HCT116 (cell line): Measurements from ENCODE around the gene SLC1A3. TPM values are rescaled to one million over a fixed set of nuclear protein-coding genes. Genes with fewer than 3 reads are reported as not detected.

Experiments
- ATAC-seq: fragments of 200-7000 bp; cut with Tn5 transposase; 2 replicates; pipeline ENCODE4 v1.9.1; 2020; ENCODE audit warnings: mild to moderate bottlenecking, moderate library complexity
- BruUV-seq: library from RNA; stranded (reverse); fragments of 400-500 nt; replicated peaks from 2 replicates; lab custom pipeline; 2021; lab: Mats Ljungman, UMichigan
- CTCF ChIA-PET: fragments of 300-600 bp; sonication (Branson Sonifier 250); formaldehyde crosslinking; loops from one replicate; lab custom pipeline; 2021; ENCODE audit warnings: antibody characterized with exemption; lab: Charles Lee
- POLR2A ChIA-PET: fragments of 300-600, 350-600 bp; sonication (Branson Sonifier 250); formaldehyde crosslinking; loops from one replicate; lab custom pipeline; 2021; ENCODE audit warnings: antibody characterized with exemption; lab: Charles Lee
- RAD21 ChIA-PET, 2 experiments: fragments of 300-600 bp; sonication (Branson Sonifier 250); formaldehyde crosslinking; loops; one replicate each; lab custom pipeline; 2023; ENCODE audit warnings: low total read pairs in 2 of 2; ENCODE audit not compliant: uncharacterized antibody in 2 of 2, unreplicated experiment in 2 of 2, low non-redundant PET in 1 of 2; lab: Charles Lee
- DNase-seq: peaks from one replicate; pipeline ENCODE4 v3.0.0-alpha.2; 2010; ENCODE audit warnings: low read depth, low spot score
- H2AFZ ChIP-seq: fragments of 200-600 bp; shearing (Covaris generic), sonication (generic); 2 replicates; pipeline ENCODE4 v1.6.1; 2017; ENCODE audit warnings: low read depth, mixed run types, mixed read lengths, antibody characterized with exemption, low read length; ENCODE audit not compliant: poor library complexity, severe bottlenecking
- H3K27ac ChIP-seq: 2 replicates; pipeline ENCODE4 v1.5.1; 2012; ENCODE audit warnings: low read depth, low read length
- H3K27me3 ChIP-seq: fragments of 200-600 bp; sonication (generic); 2 replicates; pipeline ENCODE4 v1.6.1; 2016; ENCODE audit warnings: mixed run types, low read length, mixed read lengths; ENCODE audit not compliant: insufficient read depth
- H3K36me3 ChIP-seq, 2 experiments: fragments of 200-500 bp in 1 of 2; fragments of 200-600 bp in 1 of 2; sonication (Bioruptor generic) in 1 of 2; sonication (generic) in 1 of 2; 2 replicates each; pipeline versions ENCODE4 v1.5.1 to v1.6.1; 2014 to 2016; ENCODE audit warnings: low read length in 2 of 2, inconsistent platforms in 1 of 2, mixed read lengths in 1 of 2, mixed run types in 1 of 2; ENCODE audit not compliant: insufficient read depth in 2 of 2, control insufficient read depth in 1 of 2
- H3K4me1 ChIP-seq, 2 experiments: fragments of 200-600 bp in 1 of 2; sonication (generic) in 1 of 2; 2 replicates each; pipeline versions ENCODE4 v1.5.1 to v1.6.1; 2012 to 2017; ENCODE audit warnings: low read length in 2 of 2, inconsistent platforms in 1 of 2, mild to moderate bottlenecking in 1 of 2, mixed read lengths in 1 of 2, mixed run types in 1 of 2, moderate library complexity in 1 of 2; ENCODE audit not compliant: insufficient read depth in 2 of 2, control insufficient read depth in 1 of 2
- H3K4me2 ChIP-seq: fragments of 200-600 bp; sonication (generic); 2 replicates; pipeline ENCODE4 v1.6.1; 2017; ENCODE audit warnings: mixed run types, low read length, mixed read lengths
- H3K4me3 ChIP-seq, 2 experiments: fragments of 200-600 bp in 1 of 2; sonication (generic) in 1 of 2; replicated peaks in 1 of 2; 2 replicates each; pipeline ENCODE4 v1.5.1; 2011 to 2016; ENCODE audit warnings: low read length in 2 of 2, control low read depth in 1 of 2, low read depth in 1 of 2, mild to moderate bottlenecking in 1 of 2, mixed read lengths in 1 of 2, mixed run types in 1 of 2
- H3K79me2 ChIP-seq: fragments of 200-600 bp; sonication (generic); 2 replicates; pipeline ENCODE4 v1.6.1; 2017; ENCODE audit warnings: mild to moderate bottlenecking, mixed run types, low read length, moderate library complexity, mixed read lengths; ENCODE audit not compliant: insufficient read depth
- H3K9ac ChIP-seq: fragments of 200-600 bp; sonication (generic); 2 replicates; pipeline ENCODE4 v1.6.1; 2016; ENCODE audit warnings: low read length, mixed read lengths
- H3K9me2 ChIP-seq: fragments of 200-600 bp; sonication (generic), shearing (Covaris generic); 2 replicates; pipeline ENCODE4 v1.6.1; 2017; ENCODE audit warnings: mixed run types, mild to moderate bottlenecking, moderate library complexity; ENCODE audit not compliant: insufficient read depth
- H3K9me3 ChIP-seq, 2 experiments: fragments of 200-500 bp in 1 of 2; fragments of 200-600 bp in 1 of 2; sonication (Bioruptor generic) in 1 of 2; sonication (generic) in 1 of 2; 2 replicates each; pipeline ENCODE4 v1.6.1; 2014 to 2017; ENCODE audit warnings: low read length in 2 of 2, mixed read lengths in 2 of 2, inconsistent platforms in 1 of 2, low read depth in 1 of 2, mild to moderate bottlenecking in 1 of 2, mixed run types in 1 of 2, moderate library complexity in 1 of 2; ENCODE audit not compliant: control insufficient read depth in 1 of 2, insufficient read depth in 1 of 2
- H4K20me1 ChIP-seq: fragments of 200-600 bp; sonication (generic), shearing (Covaris generic); 2 replicates; pipeline ENCODE4 v1.6.1; 2017; ENCODE audit warnings: mixed run types, mild to moderate bottlenecking, moderate library complexity; ENCODE audit not compliant: insufficient read depth
- CBX3 ChIP-seq: IDR thresholded peaks from 2 replicates; pipeline ENCODE4 v1.6.1; 2012; ENCODE audit warnings: low read depth
- CEBPB ChIP-seq: IDR thresholded peaks from 2 replicates; pipeline ENCODE4 v1.6.1; 2012; ENCODE audit warnings: low read depth
- EGR1 ChIP-seq: IDR thresholded peaks from 2 replicates; pipeline ENCODE4 v1.6.1; 2012; ENCODE audit warnings: low read depth
- ELF1 ChIP-seq: IDR thresholded peaks from 2 replicates; pipeline ENCODE4 v1.6.1; 2012; ENCODE audit warnings: low read depth, borderline replicate concordance
- EZH2 ChIP-seq: fragments of 200-600 bp; sonication (generic); IDR thresholded peaks from 2 replicates; pipeline ENCODE4 v1.6.1; 2017; ENCODE audit warnings: antibody characterized with exemption, mixed run types
- FOSL1 ChIP-seq: IDR thresholded peaks from 2 replicates; pipeline ENCODE4 v1.6.1; 2012; ENCODE audit warnings: low read depth
- JUND ChIP-seq: IDR thresholded peaks from 2 replicates; pipeline ENCODE4 v1.6.1; 2012
- POLR2AphosphoS5 ChIP-seq: IDR thresholded peaks from 2 replicates; pipeline ENCODE4 v1.6.1; 2011; ENCODE audit warnings: mild to moderate bottlenecking, low read depth, low read length, moderate library complexity
- RAD21 ChIP-seq: IDR thresholded peaks from 2 replicates; pipeline ENCODE4 v1.6.1; 2012; ENCODE audit warnings: low read depth, mild to moderate bottlenecking
- SIN3A ChIP-seq: IDR thresholded peaks from 2 replicates; pipeline ENCODE4 v1.6.1; 2012; ENCODE audit warnings: low read depth
- SP1 ChIP-seq: IDR thresholded peaks from 2 replicates; pipeline ENCODE4 v1.6.1; 2012; ENCODE audit warnings: low read depth
- TCF7L2 ChIP-seq: IDR thresholded peaks from 2 replicates; pipeline ENCODE4 v1.7.0; 2011; ENCODE audit warnings: borderline replicate concordance, inconsistent platforms; ENCODE audit not compliant: insufficient read depth, insufficient read length; ENCODE audit errors: extremely low read depth
- YY1 ChIP-seq: IDR thresholded peaks from 2 replicates; pipeline ENCODE4 v1.6.1; 2011; ENCODE audit warnings: low read length, low read depth, moderate library complexity, mild to moderate bottlenecking; ENCODE audit not compliant: insufficient replicate concordance; ENCODE audit errors: extremely low read depth
- ZFX ChIP-seq: fragments of 450-650 bp; IDR thresholded peaks from 2 replicates; pipeline ENCODE4 v1.6.1; 2017
- ZNF274 ChIP-seq: fragments of 200-500 bp; sonication (Bioruptor generic); IDR thresholded peaks from 2 replicates; pipeline ENCODE4 v1.6.1; 2014; ENCODE audit warnings: mild to moderate bottlenecking, low read depth, low read length, inconsistent platforms
- intact Hi-C: fragments of 100-400 bp; cut with micrococcal nuclease; formaldehyde crosslinking; loops from 2 replicates; pipeline ENCODE4 v1.10.0; 2022
- total RNA-seq: library from RNA; stranded (reverse); gene quantifications from one replicate; pipeline ENCODE4 v1.2.1, GENCODE V29; 2021; ENCODE audit not compliant: unreplicated experiment
- TF ChIP-seq, protein P1 (sequence below): IDR thresholded peaks from 2 replicates; pipeline ENCODE4 v1.6.1; 2012
- TF ChIP-seq, protein P2 (sequence below): IDR thresholded peaks from 2 replicates; pipeline ENCODE4 v1.6.1; 2011; ENCODE audit warnings: mild to moderate bottlenecking, low read length, moderate library complexity; ENCODE audit not compliant: insufficient replicate concordance; ENCODE audit errors: extremely low read depth
- TF ChIP-seq, protein P3 (sequence below), 3 experiments: fragments of 200-600 bp in 1 of 3; sonication (generic) in 1 of 3; IDR thresholded peaks in 2 of 3; conservative IDR thresholded peaks in 1 of 3; 2 replicates each; pipeline ENCODE4 v1.5.1; 2012 to 2017; ENCODE audit warnings: low read depth in 2 of 3, low read length in 2 of 3, antibody characterized with exemption in 1 of 3, borderline replicate concordance in 1 of 3, control low read depth in 1 of 3, mild to moderate bottlenecking in 1 of 3, mixed read lengths in 1 of 3, mixed run types in 1 of 3, moderate library complexity in 1 of 3; ENCODE audit not compliant: insufficient read depth in 1 of 3
- TF ChIP-seq, protein P4 (sequence below): IDR thresholded peaks from 2 replicates; pipeline ENCODE4 v1.6.1; 2012

Gene SLC1A3
- total RNA-seq, 1 experiment from 2014 or later: 12.9 TPM

DNA sequence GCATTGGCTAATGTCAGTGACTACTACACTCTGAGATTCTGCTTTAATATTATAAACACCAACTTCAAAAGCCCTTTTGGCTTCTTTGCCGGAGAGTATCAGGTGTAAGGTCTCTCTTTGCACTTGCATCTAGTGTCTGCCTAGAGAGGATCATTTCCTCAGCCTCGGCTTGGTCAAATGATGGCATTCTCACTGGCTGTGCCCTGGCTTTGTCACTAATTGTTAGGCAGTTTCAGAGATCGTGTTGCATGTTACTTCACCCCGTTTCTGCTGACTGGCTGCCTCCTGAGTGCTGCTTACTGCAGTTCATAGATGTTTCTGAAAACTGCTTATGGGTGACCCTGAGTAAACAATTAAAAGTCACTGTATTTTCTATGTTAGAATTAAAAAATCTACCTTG, 48.8 kb downstream of the SLC1A3 start:
- POLR2A ChIA-PET: interaction anchor here (2.0 kb wide), 1 partner anchor 14 kb away, joined by 5 read pairs; no protein-coding TSS in a partner anchor
- Histone ChIP-seq H3K9me2 (no peaks in the 10 kb centered on the region), H3K4me2 (no peak overlapping the region), H3K4me3 (no peak overlapping the region), H3K79me2 (no peaks in the 10 kb centered on the region), H3K9me3 (no peaks in the 10 kb centered on the region), H3K36me3 (no peaks in the 10 kb centered on the region), H3K27ac (no peak overlapping the region; the same call in 1 of the 2 replicates), H4K20me1 (no peaks in the 10 kb centered on the region), H3K9ac (no peak overlapping the region), H2AFZ (no peak overlapping the region), H3K4me1 (peaks cover 27 to 55% of the 10 kb centered on the region in 2 experiments), H3K27me3 (no peaks in the 10 kb centered on the region)
- TF ChIP-seq, protein P1, sequence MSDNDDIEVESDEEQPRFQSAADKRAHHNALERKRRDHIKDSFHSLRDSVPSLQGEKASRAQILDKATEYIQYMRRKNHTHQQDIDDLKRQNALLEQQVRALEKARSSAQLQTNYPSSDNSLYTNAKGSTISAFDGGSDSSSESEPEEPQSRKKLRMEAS: no peak
- TF ChIP-seq CBX3 (no peak), ELF1 (no peak), RAD21 (no peak), JUND (no peak), TCF7L2 (no peak), YY1 (no peak), ZFX (no peak), CEBPB (no peak), SIN3A (no peak), ZNF274 (no peak), POLR2AphosphoS5 (no peak), EGR1 (no peak), FOSL1 (no peak), EZH2 (no peak), SP1 (no peak)
- TF ChIP-seq, protein P2, sequence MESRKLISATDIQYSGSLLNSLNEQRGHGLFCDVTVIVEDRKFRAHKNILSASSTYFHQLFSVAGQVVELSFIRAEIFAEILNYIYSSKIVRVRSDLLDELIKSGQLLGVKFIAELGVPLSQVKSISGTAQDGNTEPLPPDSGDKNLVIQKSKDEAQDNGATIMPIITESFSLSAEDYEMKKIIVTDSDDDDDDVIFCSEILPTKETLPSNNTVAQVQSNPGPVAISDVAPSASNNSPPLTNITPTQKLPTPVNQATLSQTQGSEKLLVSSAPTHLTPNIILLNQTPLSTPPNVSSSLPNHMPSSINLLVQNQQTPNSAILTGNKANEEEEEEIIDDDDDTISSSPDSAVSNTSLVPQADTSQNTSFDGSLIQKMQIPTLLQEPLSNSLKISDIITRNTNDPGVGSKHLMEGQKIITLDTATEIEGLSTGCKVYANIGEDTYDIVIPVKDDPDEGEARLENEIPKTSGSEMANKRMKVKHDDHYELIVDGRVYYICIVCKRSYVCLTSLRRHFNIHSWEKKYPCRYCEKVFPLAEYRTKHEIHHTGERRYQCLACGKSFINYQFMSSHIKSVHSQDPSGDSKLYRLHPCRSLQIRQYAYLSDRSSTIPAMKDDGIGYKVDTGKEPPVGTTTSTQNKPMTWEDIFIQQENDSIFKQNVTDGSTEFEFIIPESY: no peak
- TF ChIP-seq, protein P3, sequence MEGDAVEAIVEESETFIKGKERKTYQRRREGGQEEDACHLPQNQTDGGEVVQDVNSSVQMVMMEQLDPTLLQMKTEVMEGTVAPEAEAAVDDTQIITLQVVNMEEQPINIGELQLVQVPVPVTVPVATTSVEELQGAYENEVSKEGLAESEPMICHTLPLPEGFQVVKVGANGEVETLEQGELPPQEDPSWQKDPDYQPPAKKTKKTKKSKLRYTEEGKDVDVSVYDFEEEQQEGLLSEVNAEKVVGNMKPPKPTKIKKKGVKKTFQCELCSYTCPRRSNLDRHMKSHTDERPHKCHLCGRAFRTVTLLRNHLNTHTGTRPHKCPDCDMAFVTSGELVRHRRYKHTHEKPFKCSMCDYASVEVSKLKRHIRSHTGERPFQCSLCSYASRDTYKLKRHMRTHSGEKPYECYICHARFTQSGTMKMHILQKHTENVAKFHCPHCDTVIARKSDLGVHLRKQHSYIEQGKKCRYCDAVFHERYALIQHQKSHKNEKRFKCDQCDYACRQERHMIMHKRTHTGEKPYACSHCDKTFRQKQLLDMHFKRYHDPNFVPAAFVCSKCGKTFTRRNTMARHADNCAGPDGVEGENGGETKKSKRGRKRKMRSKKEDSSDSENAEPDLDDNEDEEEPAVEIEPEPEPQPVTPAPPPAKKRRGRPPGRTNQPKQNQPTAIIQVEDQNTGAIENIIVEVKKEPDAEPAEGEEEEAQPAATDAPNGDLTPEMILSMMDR (IDR thresholded peaks at IDR 0.05 in 2 of 3, conservative IDR thresholded peaks at IDR 0.05 in 1 of 3; ENCODE audit: borderline replicate concordance in 1 of 3, insufficient read depth in 1 of 3, low read depth in 2 of 3, low read length in 2 of 3): no peak
- TF ChIP-seq, protein P4, sequence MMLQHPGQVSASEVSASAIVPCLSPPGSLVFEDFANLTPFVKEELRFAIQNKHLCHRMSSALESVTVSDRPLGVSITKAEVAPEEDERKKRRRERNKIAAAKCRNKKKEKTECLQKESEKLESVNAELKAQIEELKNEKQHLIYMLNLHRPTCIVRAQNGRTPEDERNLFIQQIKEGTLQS: no peak
- RAD21 ChIA-PET: no interaction called here
- CTCF ChIA-PET: no interaction called here
- intact Hi-C loops: no loop called here
- DNase-seq (no peak), ATAC-seq (no peak)
- BruUV-seq: no TSS peak
